CD4-positive, alpha-beta memory T cell (primary cell): Measurements from ENCODE around the gene KCND3. TPM values are rescaled to one million over a fixed set of nuclear protein-coding genes. Genes with fewer than 3 reads are reported as not detected.

Experiments
- CTCF ChIA-PET: fragments of 350-600 bp; sonication (Branson Sonifier 250); formaldehyde crosslinking; loops from one replicate; lab custom pipeline; 2021; ENCODE audit warnings: inconsistent platforms; ENCODE audit not compliant: partially characterized antibody; lab: Charles Lee
- POLR2A ChIA-PET: fragments of 350-600 bp; sonication (Branson Sonifier 250); formaldehyde crosslinking; loops from one replicate; lab custom pipeline; 2021; ENCODE audit not compliant: partially characterized antibody; lab: Charles Lee
- DNase-seq, 5 donors: peaks; one replicate each; pipeline versions ENCODE4 v3.0.0 to v3.0.0-alpha.2; 2020 to 2022; ENCODE audit warnings: mixed read lengths in 1 of 5
- H3K27ac ChIP-seq: one replicate; pipeline ENCODE4 v1.7.0; 2013; ENCODE audit warnings: low read depth, low read length
- H3K27me3 ChIP-seq: 2 replicates; pipeline ENCODE4 v1.7.0; 2013; ENCODE audit warnings: mild to moderate bottlenecking, low read length, moderate library complexity; ENCODE audit not compliant: insufficient read depth
- H3K36me3 ChIP-seq: 2 replicates; pipeline ENCODE4 v1.7.0; 2013; ENCODE audit warnings: mild to moderate bottlenecking, low read length, moderate library complexity; ENCODE audit not compliant: insufficient read depth
- H3K4me1 ChIP-seq: 2 replicates; pipeline ENCODE4 v1.7.0; 2013; ENCODE audit warnings: mild to moderate bottlenecking, low read length, moderate library complexity; ENCODE audit not compliant: insufficient read depth
- H3K4me3 ChIP-seq, 2 donors: one replicate each; pipeline ENCODE4 v1.7.0; 2013; ENCODE audit warnings: low read length in 2 of 2, mild to moderate bottlenecking in 1 of 2
- H3K9me3 ChIP-seq, 2 donors: one replicate each; pipeline ENCODE4 v1.7.0; 2013; ENCODE audit warnings: low read length in 2 of 2, control low read depth in 1 of 2; ENCODE audit not compliant: control insufficient read depth in 1 of 2
- H3K27ac Mint-ChIP-seq, 7 donors: one replicate each; pipeline ENCODE4 v1.8.0; 2020 to 2021; ENCODE audit warnings: mixed read lengths in 7 of 7, mild to moderate bottlenecking in 6 of 7, inconsistent platforms in 3 of 7, moderate library complexity in 3 of 7
- H3K27me3 Mint-ChIP-seq, 2 donors: one replicate each; pipeline ENCODE4 v1.8.0; 2020 to 2021; ENCODE audit warnings: mixed read lengths in 2 of 2
- H3K36me3 Mint-ChIP-seq, 2 donors: one replicate each; pipeline ENCODE4 v1.8.0; 2020 to 2021; ENCODE audit warnings: mixed read lengths in 2 of 2, inconsistent platforms in 1 of 2, mild to moderate bottlenecking in 1 of 2
- H3K4me1 Mint-ChIP-seq, 4 donors: one replicate each; pipeline ENCODE4 v1.8.0; 2020 to 2021; ENCODE audit warnings: mixed read lengths in 4 of 4, mild to moderate bottlenecking in 1 of 4
- H3K4me3 Mint-ChIP-seq, 8 donors: one replicate each; pipeline ENCODE4 v1.8.0; 2020 to 2021; ENCODE audit warnings: mixed read lengths in 8 of 8, mild to moderate bottlenecking in 7 of 8, moderate library complexity in 6 of 8, inconsistent platforms in 3 of 8
- H3K9me3 Mint-ChIP-seq, 8 donors: one replicate each; pipeline ENCODE4 v1.8.0; 2020 to 2021; ENCODE audit warnings: mixed read lengths in 8 of 8, mild to moderate bottlenecking in 5 of 8, inconsistent platforms in 3 of 8, moderate library complexity in 1 of 8
- intact Hi-C: fragments of 100-400 bp; cut with micrococcal nuclease; formaldehyde crosslinking; loops from one replicate; pipeline ENCODE4 v1.15.1; 2023
- polyA plus RNA-seq, 2 donors: library from polyadenylated mRNA; unstranded; fragments of 300-500 nt; fragmentation: Illumina TruSeq; gene quantifications; one replicate each; pipeline ENCODE4 v1.2.3, GENCODE V29; 2021
- total RNA-seq, 2 experiments: library from RNA; stranded (reverse); gene quantifications; one replicate each; pipeline ENCODE4 v1.2.3, GENCODE V29; 2021

Gene KCND3
- total and polyA plus RNA-seq, 4 experiments from 2014 or later = 0.03 to 0.05 TPM; not detected in 2

DNA sequence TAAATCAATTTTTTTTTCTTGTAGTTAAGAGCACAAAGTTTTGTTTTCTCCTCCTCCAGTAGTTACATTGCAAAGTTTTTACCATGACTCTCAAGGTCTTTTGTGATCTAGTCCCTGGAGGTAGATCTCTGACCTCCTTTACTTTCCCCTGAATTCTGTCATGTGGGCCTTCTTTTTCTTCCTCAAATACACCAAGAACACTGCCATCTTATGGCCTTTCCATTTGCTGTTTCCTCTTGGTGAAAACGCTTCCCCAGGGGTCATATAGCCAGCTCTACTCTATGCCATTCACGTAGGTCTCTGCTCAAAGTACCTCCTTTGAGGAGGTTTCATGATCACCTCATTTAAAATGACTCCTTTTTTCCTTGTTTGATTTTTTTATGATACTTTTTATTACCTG is 231.1 kb downstream of the KCND3 start:
- CTCF ChIA-PET = interaction anchor here (8.0 kb wide), 1 partner anchor 45 kb away, joined by 73 read pairs; no protein-coding TSS in a partner anchor
- Mint-ChIP-seq H3K9me3 (peaks cover 0 to 9% (median 0%) of the 10 kb centered on the region in 8 donors), H3K27ac (peak overlapping the region in 6 of 7 donors; percentile 53 to 98 (median 78)), H3K4me3 (peak overlapping the region in 5 of 8 donors; percentile 5 to 62 (median 57)), H3K27me3 (peaks cover 0 to 2% of the 10 kb centered on the region in 2 donors), H3K36me3 (peaks cover 33 to 56% of the 10 kb centered on the region in 2 donors), H3K4me1 (peaks cover 26 to 40% (median 33%) of the 10 kb centered on the region in 4 donors)
- Histone ChIP-seq H3K4me1 (peaks cover 20% of the 10 kb centered on the region), H3K27ac (no peak overlapping the region), H3K4me3 (no peak overlapping the region), H3K9me3 (no peaks in the 10 kb centered on the region), H3K36me3 (peaks cover 40% of the 10 kb centered on the region), H3K27me3 (no peaks in the 10 kb centered on the region)
- POLR2A ChIA-PET = no interaction called here
- intact Hi-C loops = loop anchor here (5.0 kb wide), 1 partner anchor 859 kb away; the partner anchor contains the start of genes CAPZA1 and ST7L
- no peak for DNase-seq

DNA sequence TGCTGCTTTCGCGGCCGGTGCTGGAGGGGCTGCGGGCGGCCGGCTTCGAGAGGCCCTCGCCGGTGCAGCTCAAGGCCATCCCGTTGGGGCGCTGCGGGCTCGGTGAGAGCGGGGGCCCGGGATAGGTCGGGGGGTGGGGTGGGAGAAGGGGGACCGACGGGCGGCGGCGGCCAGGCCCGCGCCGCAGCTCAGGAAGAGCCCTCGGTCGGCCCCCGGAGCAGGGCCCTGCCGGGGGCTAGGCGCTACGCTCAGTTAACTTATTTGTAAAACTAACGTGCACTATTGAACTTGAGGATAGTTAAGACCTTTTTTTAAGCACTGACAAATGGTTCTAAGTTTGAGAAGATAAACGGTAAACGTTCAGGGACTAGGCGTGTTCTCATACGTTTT is 233.3 kb downstream of the KCND3 start:
- Mint-ChIP-seq H3K27ac (peak overlapping the region; percentile 86 to 99 (median 97)), H3K27me3 (peaks cover 0 to 2% of the 10 kb centered on the region in 2 donors), H3K9me3 (peaks cover 0 to 9% (median 0%) of the 10 kb centered on the region in 8 donors), H3K4me1 (peaks cover 26 to 40% (median 33%) of the 10 kb centered on the region in 4 donors), H3K4me3 (peak overlapping the region; percentile 90 to 100 (median 98)), H3K36me3 (peaks cover 17 to 38% of the 10 kb centered on the region in 2 donors)
- ChIA-PET CTCF (interaction anchor here (1.2 to 8.0 kb wide), 5 partner anchors 12 to 305 kb away, joined by 3 to 73 read pairs (median 42); no protein-coding TSS in a partner anchor), POLR2A (interaction anchor here (0.6 to 4.0 kb wide), 6 partner anchors 10 to 304 kb away, joined by 3 to 47 read pairs (median 7); partner anchors contain the start of gene INKA2)
- H3K9me3 ChIP-seq = no peaks in the 10 kb centered on the region
- no peaks in the 10 kb centered on the region for H3K27me3 ChIP-seq
- DNase-seq = no peak
- peaks cover 23% of the 10 kb centered on the region for H3K36me3 ChIP-seq
- intact Hi-C loops = loop anchor here (5.0 kb wide), 1 partner anchor 861 kb away; the partner anchor contains the start of genes CAPZA1 and ST7L
- peaks cover 20% of the 10 kb centered on the region for H3K4me1 ChIP-seq
- peak overlapping the region; percentile 63 to 92 for H3K4me3 ChIP-seq
- peak overlapping the region; percentile 93 for H3K27ac ChIP-seq

DNA sequence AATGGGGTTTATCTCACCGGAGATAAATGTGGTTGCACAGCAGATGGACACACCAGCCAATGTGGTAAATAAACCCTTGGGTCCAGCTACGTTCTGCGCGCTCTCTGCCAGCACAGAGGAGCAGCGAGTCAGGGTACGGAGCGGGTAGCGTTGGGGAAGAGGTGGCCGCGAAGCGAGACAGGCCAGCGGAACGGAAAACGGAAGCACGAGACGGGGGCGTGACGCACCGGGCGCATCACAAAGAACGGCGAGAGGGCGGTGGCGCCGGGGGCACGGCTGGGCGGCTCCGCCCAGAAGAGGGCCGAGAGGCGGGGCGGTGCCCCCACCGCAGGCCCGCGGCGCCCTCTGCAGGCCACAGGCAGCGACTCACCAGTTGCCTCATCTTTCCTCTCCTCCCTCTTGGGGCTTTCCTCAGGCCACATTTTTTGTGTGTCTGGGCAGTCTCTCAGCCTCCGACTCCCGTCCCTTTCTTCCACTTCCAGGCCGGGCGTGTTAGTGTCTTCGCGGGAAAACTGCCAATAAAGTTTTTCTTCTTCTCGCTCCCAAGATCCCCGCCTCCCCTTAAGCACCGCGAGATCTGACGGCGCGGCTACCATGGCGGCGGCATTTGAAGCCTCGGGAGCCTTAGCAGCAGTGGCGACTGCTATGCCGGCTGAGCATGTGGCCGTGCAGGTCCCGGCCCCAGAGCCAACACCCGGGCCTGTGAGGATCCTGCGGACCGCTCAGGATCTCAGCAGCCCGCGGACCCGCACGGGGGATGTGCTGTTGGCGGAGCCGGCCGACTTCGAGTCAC is 233.9 kb downstream of the KCND3 start, which contains the start of gene DDX20:
Gene DDX20 (plus strand): TSS at position 571 of the 793 bp plus-strand sequence. CDS start 24 bp downstream, at position 595.
- ChIA-PET CTCF (interaction anchor here (0.7 to 8.0 kb wide), 16 partner anchors 8 to 534 kb away, joined by 3 to 73 read pairs (median 4); partner anchors contain the start of gene INKA2), POLR2A (interaction anchor here (0.6 to 4.0 kb wide), 24 partner anchors 10 to 968 kb away, joined by 3 to 47 read pairs (median 4); partner anchors contain the start of genes ATP5PB, INKA2, RAP1A and WDR77)
- Mint-ChIP-seq H3K36me3 (peaks cover 12 to 32% of the 10 kb centered on the region in 2 donors), H3K27ac (peak within 1 kb of the TSS; percentile 97 to 100 (median 99)), H3K27me3 (peaks cover 0 to 2% of the 10 kb centered on the region in 2 donors), H3K4me1 (peaks cover 26 to 36% (median 33%) of the 10 kb centered on the region in 4 donors), H3K4me3 (peak within 1 kb of the TSS; percentile 90 to 100 (median 98)), H3K9me3 (peaks cover 0 to 9% (median 0%) of the 10 kb centered on the region in 8 donors)
- Histone ChIP-seq H3K4me1 (peaks cover 20% of the 10 kb centered on the region), H3K36me3 (peaks cover 17% of the 10 kb centered on the region), H3K9me3 (no peaks in the 10 kb centered on the region), H3K27me3 (no peaks in the 10 kb centered on the region), H3K4me3 (peak within 1 kb of the TSS; percentile 63 to 92), H3K27ac (peak within 1 kb of the TSS; percentile 93)
- DNase-seq = peak; percentile 94 to 96 (median 95)
- intact Hi-C loops = loop anchor here (1.0 to 5.0 kb wide), 10 partner anchors 16 to 1417 kb away; partner anchors contain the start of genes ATP5PB, CAPZA1, INKA2 and LRIF1

DNA sequence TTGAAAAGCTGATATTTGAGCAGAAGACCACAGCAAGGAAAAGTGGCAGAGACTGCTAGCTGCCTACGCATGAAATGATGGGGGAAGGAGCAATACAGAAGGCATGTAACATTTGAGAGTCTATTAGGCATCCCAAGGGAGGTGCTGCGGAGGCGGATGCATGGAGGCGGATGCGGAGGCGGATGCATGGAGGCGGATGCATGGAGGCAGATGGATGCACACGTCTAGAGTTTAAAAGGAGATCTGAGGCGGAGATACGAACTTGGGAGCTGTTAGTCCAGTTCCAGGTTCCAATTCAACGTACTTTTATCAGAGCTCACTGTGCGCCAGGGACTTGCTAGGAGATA is 234.5 kb downstream of the KCND3 start:
- peak overlapping the region; percentile 37 to 92 for H3K4me3 ChIP-seq
- H3K4me1 ChIP-seq = peaks cover 20% of the 10 kb centered on the region
- CTCF ChIA-PET = interaction anchor here (0.7 to 8.0 kb wide), 14 partner anchors 8 to 534 kb away, joined by 3 to 73 read pairs (median 4); partner anchors contain the start of gene INKA2
- peaks cover 0 to 2% of the 10 kb centered on the region in 2 donors for H3K27me3 Mint-ChIP-seq
- peak overlapping the region; percentile 93 for H3K27ac ChIP-seq
- H3K9me3 Mint-ChIP-seq = peaks cover 0 to 9% (median 0%) of the 10 kb centered on the region in 8 donors
- POLR2A ChIA-PET = interaction anchor here (0.7 to 4.0 kb wide), 21 partner anchors 11 to 968 kb away, joined by 3 to 47 read pairs (median 4); partner anchors contain the start of genes ATP5PB, INKA2, RAP1A and WDR77
- H3K4me3 Mint-ChIP-seq = peak overlapping the region; percentile 90 to 100 (median 98)
- H3K27me3 ChIP-seq = no peaks in the 10 kb centered on the region
- H3K4me1 Mint-ChIP-seq = peaks cover 23 to 36% (median 31%) of the 10 kb centered on the region in 4 donors
- DNase-seq = no peak
- H3K36me3 ChIP-seq = peaks cover 12% of the 10 kb centered on the region
- H3K27ac Mint-ChIP-seq = peak overlapping the region; percentile 95 to 100 (median 99)
- intact Hi-C loops = loop anchor here (1.0 to 5.0 kb wide), 10 partner anchors 16 to 1416 kb away; partner anchors contain the start of genes ATP5PB, CAPZA1, INKA2 and LRIF1
- H3K36me3 Mint-ChIP-seq = peaks cover 7 to 26% of the 10 kb centered on the region in 2 donors
- no peaks in the 10 kb centered on the region for H3K9me3 ChIP-seq

DNA sequence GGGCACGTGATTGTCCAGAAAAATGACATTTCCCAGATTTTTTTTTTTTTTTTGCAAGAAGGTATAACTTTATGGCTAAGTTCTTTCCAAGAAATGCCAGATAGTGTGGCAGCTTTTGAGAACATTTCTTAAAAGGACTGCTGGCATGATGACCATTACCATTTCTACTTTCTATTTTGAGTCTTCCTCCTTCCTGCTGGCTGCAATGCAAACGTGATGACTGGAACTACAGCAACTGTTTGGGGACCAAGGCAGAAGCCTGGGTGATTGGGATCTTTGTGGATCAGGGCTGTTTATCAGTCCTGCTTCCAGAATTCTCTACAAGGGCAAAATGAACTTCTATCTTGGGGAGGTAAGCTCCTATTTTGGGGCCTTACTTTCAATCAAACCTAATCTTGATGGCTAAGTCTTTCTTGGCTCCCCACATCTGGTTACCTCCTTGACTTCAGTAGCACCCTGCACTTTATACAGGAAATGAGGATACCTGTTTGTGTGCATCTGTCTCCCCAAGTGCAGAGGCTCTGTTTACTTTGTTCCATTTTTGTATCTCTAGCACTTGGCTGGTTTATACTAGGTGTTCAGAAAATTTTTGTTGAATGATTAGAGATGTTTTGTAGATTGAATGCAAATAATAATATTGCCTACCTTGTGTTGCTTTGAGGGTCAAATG is 237.4 kb downstream of the KCND3 start:
- Histone ChIP-seq H3K27me3 (no peaks in the 10 kb centered on the region), H3K27ac (no peak overlapping the region), H3K36me3 (no peaks in the 10 kb centered on the region), H3K4me3 (no peak overlapping the region), H3K9me3 (no peaks in the 10 kb centered on the region), H3K4me1 (peaks cover 15% of the 10 kb centered on the region)
- Mint-ChIP-seq H3K36me3 (peaks cover 0 to 14% of the 10 kb centered on the region in 2 donors), H3K27ac (peak overlapping the region in 5 of 7 donors; percentile 10 to 80 (median 56)), H3K9me3 (peaks cover 0 to 9% (median 0%) of the 10 kb centered on the region in 8 donors), H3K4me3 (no peak overlapping the region), H3K4me1 (peaks cover 15 to 27% (median 21%) of the 10 kb centered on the region in 4 donors), H3K27me3 (peaks cover 0 to 2% of the 10 kb centered on the region in 2 donors)
- ChIA-PET POLR2A (interaction anchor here (0.6 kb wide), 1 partner anchor 596 kb away, joined by 4 read pairs; no protein-coding TSS in a partner anchor), CTCF (interaction anchor here (1.5 to 8.0 kb wide), 2 partner anchors 39 to 275 kb away, joined by 3 to 73 read pairs; no protein-coding TSS in a partner anchor)
- intact Hi-C loops = no loop called here
- DNase-seq = no peak

DNA sequence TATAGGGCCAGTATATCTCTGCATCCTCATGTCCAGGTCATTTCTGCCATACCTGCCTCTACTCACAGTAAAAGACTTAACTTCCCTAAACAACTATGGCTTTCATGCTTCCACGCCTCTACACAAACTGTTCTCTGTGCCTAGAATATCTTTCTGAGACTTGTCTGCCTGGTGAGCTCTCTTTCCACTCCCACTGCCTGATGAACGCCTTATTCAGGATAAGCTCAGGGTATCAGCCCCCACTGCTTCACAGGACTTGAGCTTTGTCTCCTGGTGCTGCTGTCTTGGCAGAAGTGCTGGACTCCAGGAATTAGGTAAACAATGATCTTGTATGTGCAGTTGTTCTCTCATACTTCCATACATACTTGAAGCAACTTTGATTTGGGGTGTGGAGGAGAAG is 238.6 kb downstream of the KCND3 start:
- no peaks in the 10 kb centered on the region for H3K27me3 ChIP-seq
- intact Hi-C loops = no loop called here
- DNase-seq = no peak
- H3K36me3 Mint-ChIP-seq = peaks cover 0 to 10% of the 10 kb centered on the region in 2 donors
- H3K27ac ChIP-seq = no peak overlapping the region
- H3K9me3 ChIP-seq = no peaks in the 10 kb centered on the region
- no peak overlapping the region for H3K4me3 ChIP-seq
- peaks cover 0 to 9% (median 0%) of the 10 kb centered on the region in 8 donors for H3K9me3 Mint-ChIP-seq
- H3K27me3 Mint-ChIP-seq = peaks cover 0 to 2% of the 10 kb centered on the region in 2 donors
- peaks cover 9 to 18% (median 13%) of the 10 kb centered on the region in 4 donors for H3K4me1 Mint-ChIP-seq
- H3K27ac Mint-ChIP-seq = no peak overlapping the region
- ChIA-PET CTCF (interaction anchor here (0.8 to 8.0 kb wide), 4 partner anchors 15 to 274 kb away, joined by 3 to 73 read pairs (median 4); no protein-coding TSS in a partner anchor), POLR2A (no interaction called here)
- H3K4me1 ChIP-seq = peaks cover 7% of the 10 kb centered on the region
- no peak overlapping the region for H3K4me3 Mint-ChIP-seq
- no peaks in the 10 kb centered on the region for H3K36me3 ChIP-seq
